Measurements from ENCODE around the gene FAM236C. TPM values are rescaled to one million over a fixed set of nuclear protein-coding genes. Genes with fewer than 3 reads are reported as not detected.

FAM236C gene
- total RNA-seq: not detected

GRCh38 chrX:72912315-72912714, at the start of gene FAM236C:
TSS of gene FAM236C (plus strand) at chrX:72912615. CDS start at chrX:72912715, 100 bp downstream.

DNA sequence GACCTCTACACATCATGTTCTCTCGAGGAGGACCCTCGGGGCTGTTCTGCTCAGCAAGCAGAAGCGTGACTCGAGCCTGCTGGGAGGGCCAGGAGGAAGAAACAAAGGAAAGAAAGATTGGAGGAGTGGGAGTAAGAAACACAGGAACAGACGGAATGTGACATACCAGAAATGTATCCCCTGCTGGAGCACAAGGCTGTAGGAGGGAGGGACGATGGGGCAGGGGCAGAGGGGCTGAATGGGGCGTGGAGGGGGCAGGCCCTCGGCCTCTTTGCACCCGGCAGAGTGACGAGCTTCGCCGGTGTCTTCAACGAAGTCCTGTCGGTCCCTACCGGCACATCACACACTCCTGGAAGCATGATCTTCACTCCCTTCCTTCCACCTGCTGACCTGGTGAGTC, 25.5 kb downstream of the FAM236C start, which contains the start of gene FAM236A:
FAM236A (plus strand) TSS at position 301 of the 400 bp plus-strand sequence; CDS start at position 358, 57 bp downstream.

DNA sequence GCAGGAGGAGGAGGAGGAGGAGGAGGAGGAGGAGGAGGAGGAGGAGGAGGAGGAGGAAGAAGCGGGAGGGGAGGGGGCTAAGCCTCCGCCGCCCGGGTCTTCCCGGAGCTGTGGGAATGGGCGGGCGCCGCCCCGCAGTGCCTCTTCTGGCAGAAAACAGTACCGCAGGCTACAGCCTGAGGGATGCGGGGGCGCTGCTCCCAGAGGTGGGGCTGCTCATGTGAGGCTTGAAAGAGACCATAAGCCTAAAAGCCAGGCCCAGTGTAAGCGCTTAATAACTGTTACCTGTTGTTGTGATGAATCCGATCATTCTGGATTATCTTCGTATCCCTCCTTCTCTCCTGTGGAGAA, 31.4 kb downstream of the FAM236C start, which contains the start of gene DMRTC1:
DMRTC1 (minus strand) TSS at position 19 of the 351 bp plus-strand sequence. CDS start 68,143 bp downstream, outside the sequence.

Other genes with a start within 250 kb of the FAM236C start
- gene PHKA1, start 198.3 kb upstream of the FAM236C start, total RNA-seq: 8.4 TPM
- 2.1 TPM for gene DMRTC1B, start 135.7 kb upstream of the FAM236C start, total RNA-seq
- gene FAM236B, start 130.0 kb upstream of the FAM236C start, total RNA-seq: not detected
- gene FAM236D, start 104.4 kb upstream of the FAM236C start, total RNA-seq: not detected
- gene FAM236A, start 25.6 kb downstream of the FAM236C start, total RNA-seq: not detected
- 1.2 TPM for gene DMRTC1, start 31.2 kb downstream of the FAM236C start, total RNA-seq
- 0.38 TPM for gene PABPC1L2B, start 90.3 kb downstream of the FAM236C start, total RNA-seq
- gene PABPC1L2A, start 166.9 kb downstream of the FAM236C start, total RNA-seq: not detected